Neural progenitor cell (in vitro differentiated cells): Measurements from ENCODE around the gene P3H2. TPM values are rescaled to one million over a fixed set of nuclear protein-coding genes. Genes with fewer than 3 reads are reported as not detected.

ENCODE experiments used
- DNase-seq: peaks from one replicate; pipeline ENCODE4 v3.0.0-alpha.2; 2016; ENCODE audit warnings: low spot score
- H2AFZ ChIP-seq: fragments of 200-600 bp; sonication (generic); replicated peaks from 2 replicates; pipeline ENCODE4 v1.6.1; 2016; ENCODE audit warnings: antibody characterized with exemption
- H3F3A ChIP-seq: fragments of 200-600 bp; sonication (generic); 2 replicates; pipeline ENCODE4 v1.6.1; 2016; ENCODE audit warnings: antibody characterized with exemption, low read depth
- H3K27ac ChIP-seq: fragments of 200-600 bp; sonication (generic); 2 replicates; pipeline ENCODE4 v1.5.1; 2016; ENCODE audit warnings: mild to moderate bottlenecking
- H3K27me3 ChIP-seq: fragments of 200-600 bp; sonication (generic); 2 replicates; pipeline ENCODE4 v1.6.1; 2016; ENCODE audit warnings: mild to moderate bottlenecking, moderate library complexity
- H3K36me3 ChIP-seq: fragments of 200-600 bp; sonication (generic); 2 replicates; pipeline ENCODE4 v1.5.1; 2016
- H3K4me1 ChIP-seq: fragments of 200-600 bp; sonication (generic); 2 replicates; pipeline ENCODE4 v1.6.1; 2016; ENCODE audit warnings: mixed run types
- H3K4me2 ChIP-seq: fragments of 200-600 bp; sonication (generic); 2 replicates; pipeline ENCODE4 v1.6.1; 2016
- H3K4me3 ChIP-seq: fragments of 200-600 bp; sonication (generic); 2 replicates; pipeline ENCODE4 v1.5.1; 2016
- H3K79me2 ChIP-seq: fragments of 200-600 bp; sonication (generic); 2 replicates; pipeline ENCODE4 v1.6.1; 2016; ENCODE audit warnings: low read depth
- H3K9ac ChIP-seq: fragments of 200-600 bp; sonication (generic); 2 replicates; pipeline ENCODE4 v1.6.1; 2016
- H3K9me3 ChIP-seq: fragments of 200-600 bp; sonication (generic); 2 replicates; pipeline ENCODE4 v1.5.1; 2016; ENCODE audit warnings: low read depth
- H4K20me1 ChIP-seq: fragments of 200-600 bp; sonication (generic); 2 replicates; pipeline ENCODE4 v1.6.1; 2016; ENCODE audit warnings: low read depth
- H3K27ac Mint-ChIP-seq: 3 replicates; pipeline ENCODE4 v1.8.0; 2021; ENCODE audit warnings: mixed read lengths
- H3K27me3 Mint-ChIP-seq: 2 replicates; pipeline ENCODE4 v1.8.0; 2022; ENCODE audit warnings: low read depth, mild to moderate bottlenecking, inconsistent platforms, moderate library complexity, mixed read lengths; ENCODE audit not compliant: insufficient read depth
- H3K36me3 Mint-ChIP-seq: 3 replicates; pipeline ENCODE4 v1.8.0; 2021; ENCODE audit warnings: mixed read lengths
- H3K4me1 Mint-ChIP-seq: 3 replicates; pipeline ENCODE4 v1.8.0; 2021; ENCODE audit warnings: mixed read lengths
- H3K4me3 Mint-ChIP-seq: 3 replicates; pipeline ENCODE4 v1.8.0; 2021; ENCODE audit warnings: mild to moderate bottlenecking, moderate library complexity, mixed read lengths
- H3K9me3 Mint-ChIP-seq: 3 replicates; pipeline ENCODE4 v1.8.0; 2020; ENCODE audit warnings: mixed read lengths
- EZH2 ChIP-seq: fragments of 200-600 bp; sonication (generic); IDR thresholded peaks from 2 replicates; pipeline ENCODE4 v1.6.1; 2017; ENCODE audit warnings: antibody characterized with exemption, mild to moderate bottlenecking, moderate library complexity
- EZH2phosphoT487 ChIP-seq: fragments of 200-600 bp; sonication (generic); IDR thresholded peaks from 2 replicates; pipeline ENCODE4 v1.6.1; 2017; ENCODE audit warnings: antibody characterized with exemption
- total RNA-seq: library from RNA; depleted of rRNA; stranded (reverse); fragments of >200 nt; gene quantifications from 2 replicates; pipeline ENCODE4 v1.2.3, GENCODE V29; 2015; ENCODE audit warnings: low replicate concordance
- TF ChIP-seq, protein P1 (sequence below): fragments of 200-600 bp; sonication (generic); IDR thresholded peaks from 2 replicates; pipeline ENCODE4 v1.5.1; 2017; ENCODE audit warnings: antibody characterized with exemption, mild to moderate bottlenecking

Gene P3H2
- total RNA-seq, 1 donor from 2014 or later: 21.4 TPM

DNA sequence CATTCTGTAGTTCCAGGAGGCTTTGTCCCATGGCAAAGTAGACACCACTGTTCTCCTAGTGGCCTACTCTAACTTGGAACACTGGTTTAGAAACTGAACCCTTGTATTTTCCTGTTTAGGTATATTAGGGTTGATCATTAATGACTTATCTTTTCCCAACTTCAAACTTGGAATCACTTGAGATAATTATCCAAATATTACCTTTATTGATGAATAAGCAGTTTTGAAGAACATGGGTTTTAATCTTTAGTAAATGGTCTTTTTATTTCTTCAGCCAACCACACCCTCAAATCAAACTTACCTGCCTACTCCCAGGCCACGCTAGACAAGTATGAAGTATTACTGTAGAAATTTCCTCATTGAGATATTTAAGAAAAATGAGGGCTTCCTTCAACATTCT is 6.5 kb upstream of the P3H2 start:
- Histone ChIP-seq H3K9ac (no peak overlapping the region), H3K27ac (no peak overlapping the region), H3K4me2 (no peak overlapping the region), H3K36me3 (no peaks in the 10 kb centered on the region), H3K9me3 (no peaks in the 10 kb centered on the region), H2AFZ (no peak overlapping the region), H3K79me2 (no peaks in the 10 kb centered on the region), H3F3A (no peaks in the 10 kb centered on the region), H3K4me1 (peaks cover 8% of the 10 kb centered on the region), H3K27me3 (no peaks in the 10 kb centered on the region), H4K20me1 (no peaks in the 10 kb centered on the region), H3K4me3 (no peak overlapping the region)
- Mint-ChIP-seq H3K9me3 (no peaks in the 10 kb centered on the region), H3K4me1 (peaks cover 19% of the 10 kb centered on the region), H3K4me3 (no peak overlapping the region), H3K36me3 (peaks cover 2% of the 10 kb centered on the region), H3K27me3 (peaks cover 8% of the 10 kb centered on the region), H3K27ac (no peak overlapping the region)
- TF ChIP-seq, protein P1, sequence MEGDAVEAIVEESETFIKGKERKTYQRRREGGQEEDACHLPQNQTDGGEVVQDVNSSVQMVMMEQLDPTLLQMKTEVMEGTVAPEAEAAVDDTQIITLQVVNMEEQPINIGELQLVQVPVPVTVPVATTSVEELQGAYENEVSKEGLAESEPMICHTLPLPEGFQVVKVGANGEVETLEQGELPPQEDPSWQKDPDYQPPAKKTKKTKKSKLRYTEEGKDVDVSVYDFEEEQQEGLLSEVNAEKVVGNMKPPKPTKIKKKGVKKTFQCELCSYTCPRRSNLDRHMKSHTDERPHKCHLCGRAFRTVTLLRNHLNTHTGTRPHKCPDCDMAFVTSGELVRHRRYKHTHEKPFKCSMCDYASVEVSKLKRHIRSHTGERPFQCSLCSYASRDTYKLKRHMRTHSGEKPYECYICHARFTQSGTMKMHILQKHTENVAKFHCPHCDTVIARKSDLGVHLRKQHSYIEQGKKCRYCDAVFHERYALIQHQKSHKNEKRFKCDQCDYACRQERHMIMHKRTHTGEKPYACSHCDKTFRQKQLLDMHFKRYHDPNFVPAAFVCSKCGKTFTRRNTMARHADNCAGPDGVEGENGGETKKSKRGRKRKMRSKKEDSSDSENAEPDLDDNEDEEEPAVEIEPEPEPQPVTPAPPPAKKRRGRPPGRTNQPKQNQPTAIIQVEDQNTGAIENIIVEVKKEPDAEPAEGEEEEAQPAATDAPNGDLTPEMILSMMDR: no peak
- TF ChIP-seq EZH2 (no peak), EZH2phosphoT487 (no peak)
- no peak for DNase-seq

DNA sequence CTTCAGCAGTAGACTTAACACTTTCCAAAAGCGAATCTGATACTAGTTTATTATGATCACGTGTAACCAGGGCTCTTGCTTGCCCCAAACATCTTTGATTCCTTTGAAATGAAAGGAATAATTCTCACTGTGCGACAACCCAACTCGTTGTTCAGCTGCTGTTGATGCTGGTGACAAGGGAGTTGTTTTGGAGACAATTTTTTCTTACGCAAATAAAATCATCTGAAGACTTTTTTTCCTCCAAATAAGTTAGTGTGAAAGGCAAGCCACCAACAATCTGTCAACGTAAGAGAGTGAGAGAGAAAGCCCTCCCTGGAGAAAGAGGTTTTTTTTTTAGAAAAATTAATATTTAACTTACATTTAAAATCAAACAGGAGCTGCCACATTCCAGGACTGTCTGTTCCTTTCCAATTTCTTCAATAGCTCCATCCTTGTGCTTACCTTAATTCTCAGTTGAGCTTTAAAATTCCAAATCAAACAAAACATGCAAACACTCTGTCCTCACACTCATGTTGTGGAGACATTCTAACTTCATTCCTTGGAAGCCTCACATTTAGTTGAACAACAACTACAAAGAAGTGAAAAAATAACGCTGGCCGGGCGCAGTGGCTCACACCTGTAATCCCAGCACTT is 4.9 kb upstream of the P3H2 start:
- H3K36me3 Mint-ChIP-seq: peaks cover 2% of the 10 kb centered on the region
- H3K27ac Mint-ChIP-seq: no peak overlapping the region
- no peak overlapping the region for H2AFZ ChIP-seq

DNA sequence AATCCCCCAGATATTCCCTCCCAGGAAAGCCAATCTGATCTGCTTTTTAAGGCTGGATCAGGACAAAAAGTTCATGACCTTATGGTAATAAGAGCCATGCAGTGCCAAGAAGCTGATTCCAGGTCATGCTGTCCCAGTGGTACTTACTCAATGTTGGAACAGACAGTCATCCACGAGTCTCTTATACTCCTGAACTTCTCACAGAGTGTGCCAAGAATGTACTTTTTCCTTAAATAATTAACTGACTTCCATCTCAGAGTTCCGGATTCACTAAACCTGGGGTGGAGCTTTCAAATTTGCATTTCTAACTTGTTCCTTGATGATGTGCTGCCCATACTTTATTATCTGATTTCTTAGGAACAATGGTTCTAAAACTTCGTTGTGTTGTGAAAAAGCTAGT is 3.4 kb upstream of the P3H2 start:
- no peak for DNase-seq
- Histone ChIP-seq H3K9ac (no peak overlapping the region), H2AFZ (no peak overlapping the region), H3K4me1 (peaks cover 15% of the 10 kb centered on the region), H3K4me3 (no peak overlapping the region), H3K9me3 (no peaks in the 10 kb centered on the region), H3K27me3 (peaks cover 11% of the 10 kb centered on the region), H4K20me1 (peaks cover 4% of the 10 kb centered on the region), H3K4me2 (no peak overlapping the region), H3K27ac (no peak overlapping the region), H3F3A (peaks cover 16% of the 10 kb centered on the region), H3K36me3 (no peaks in the 10 kb centered on the region), H3K79me2 (peaks cover 6% of the 10 kb centered on the region)
- Mint-ChIP-seq H3K27me3 (peaks cover 10% of the 10 kb centered on the region), H3K27ac (no peak overlapping the region), H3K4me1 (peaks cover 34% of the 10 kb centered on the region), H3K9me3 (no peaks in the 10 kb centered on the region), H3K4me3 (no peak overlapping the region), H3K36me3 (no peaks in the 10 kb centered on the region)
- TF ChIP-seq EZH2 (no peak), EZH2phosphoT487 (no peak)

More for the DNA sequence above, 4.9 kb upstream of the P3H2 start:
- Histone ChIP-seq H3K27me3 (no peaks in the 10 kb centered on the region), H3K4me1 (peaks cover 10% of the 10 kb centered on the region), H3F3A (peaks cover 6% of the 10 kb centered on the region), H3K36me3 (no peaks in the 10 kb centered on the region), H4K20me1 (no peaks in the 10 kb centered on the region), H3K79me2 (no peaks in the 10 kb centered on the region), H3K9ac (no peak overlapping the region), H3K27ac (no peak overlapping the region), H3K4me2 (no peak overlapping the region), H3K9me3 (no peaks in the 10 kb centered on the region), H3K4me3 (no peak overlapping the region)
- Mint-ChIP-seq H3K9me3 (no peaks in the 10 kb centered on the region), H3K27me3 (peaks cover 8% of the 10 kb centered on the region), H3K4me3 (no peak overlapping the region), H3K4me1 (peaks cover 24% of the 10 kb centered on the region)
- TF ChIP-seq EZH2: no peak
- TF ChIP-seq EZH2phosphoT487: no peak
- TF ChIP-seq, protein P1: no peak
- no peak for DNase-seq

DNA sequence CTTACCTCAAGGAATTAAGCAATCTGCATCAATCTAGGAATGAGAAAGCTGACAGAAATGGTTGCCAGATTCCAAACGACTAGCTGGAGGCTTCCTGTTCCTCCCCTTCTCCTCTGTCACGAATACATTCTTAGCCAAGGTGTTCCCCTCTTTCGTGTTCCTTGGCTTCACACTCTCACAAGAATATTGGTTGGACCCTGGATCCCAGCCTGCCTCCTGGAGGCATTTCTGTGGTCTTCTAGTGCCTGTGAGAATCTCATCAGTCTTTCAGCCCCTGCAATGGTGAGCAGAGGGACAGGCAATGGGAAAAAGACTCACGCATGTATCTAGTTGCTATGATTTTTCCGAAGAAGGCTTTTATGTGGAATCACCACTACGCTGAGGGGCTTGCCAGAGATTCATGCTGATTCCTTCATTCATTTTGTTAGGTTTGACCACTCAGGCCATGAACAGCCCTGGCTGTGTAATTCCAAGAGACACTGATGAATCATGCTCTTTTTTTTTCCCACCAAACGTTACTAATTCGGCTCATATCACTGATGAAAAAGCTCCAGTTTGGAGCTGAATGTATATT is 1.6 kb upstream of the P3H2 start:
- Histone ChIP-seq H3K9me3 (no peaks in the 10 kb centered on the region), H3K79me2 (peaks cover 12% of the 10 kb centered on the region), H3K4me2 (no peak overlapping the region), H2AFZ (no peak overlapping the region), H3F3A (peaks cover 16% of the 10 kb centered on the region), H3K4me1 (peaks cover 7% of the 10 kb centered on the region), H3K4me3 (no peak overlapping the region), H3K27me3 (peaks cover 11% of the 10 kb centered on the region), H3K9ac (no peak overlapping the region), H3K36me3 (no peaks in the 10 kb centered on the region), H4K20me1 (peaks cover 4% of the 10 kb centered on the region), H3K27ac (no peak overlapping the region)
- peak overlapping the region; percentile 72 for H3K27ac Mint-ChIP-seq
- H3K36me3 Mint-ChIP-seq: no peaks in the 10 kb centered on the region
- no peak for DNase-seq
- H3K4me3 Mint-ChIP-seq: peak overlapping the region; percentile 68
- H3K9me3 Mint-ChIP-seq: no peaks in the 10 kb centered on the region
- peaks cover 36% of the 10 kb centered on the region for H3K4me1 Mint-ChIP-seq
- peaks cover 11% of the 10 kb centered on the region for H3K27me3 Mint-ChIP-seq
- TF ChIP-seq EZH2 (no peak), EZH2phosphoT487 (no peak)
- TF ChIP-seq, protein P1: no peak
